ENCODE data around the gene MPZL1.
A peak's percentile ranks its signal among the peaks of the same experiment; 100 is the strongest.
"Not testable (repeated sequence)": the region's sequence is repeated elsewhere in the genome, so short reads cannot be mapped to it uniquely, and the experiment has no call there.

The MPZL1 gene

GRCh38 chr1:167784876-167785550 lies 63.2 kb downstream of the MPZL1 start:
- no peak for DNase-seq

GRCh38 chr1:167786502-167786901 lies 64.7 kb downstream of the MPZL1 start:
- DNase-seq: no peak

- no peak for DNase-seq
Observed at GRCh38 chr1:167789501-167789900, 67.7 kb downstream of the MPZL1 start.

GRCh38 chr1:167790117-167790516 lies 68.3 kb downstream of the MPZL1 start:
- DNase-seq: no peak

GRCh38 chr1:167791281-167792187 lies 69.8 kb downstream of the MPZL1 start:
- no peak for DNase-seq

GRCh38 chr1:167792188-167792565 lies 70.4 kb downstream of the MPZL1 start:
- no peak for DNase-seq

GRCh38 chr1:167794043-167794442 lies 72.3 kb downstream of the MPZL1 start:
- no peak for DNase-seq

GRCh38 chr1:167795810-167796740 lies 74.3 kb downstream of the MPZL1 start:
- DNase-seq: no peak

- no peak for DNase-seq
Observed at GRCh38 chr1:167797015-167797414, 75.2 kb downstream of the MPZL1 start.

GRCh38 chr1:167798952-167799351 lies 77.2 kb downstream of the MPZL1 start:
- no peak for DNase-seq

- DNase-seq: no peak
Observed at GRCh38 chr1:167799747-167800146, 78.0 kb downstream of the MPZL1 start.

- no peak for DNase-seq
Observed at GRCh38 chr1:167800251-167800650, 78.5 kb downstream of the MPZL1 start.

- no peak for DNase-seq
Observed at GRCh38 chr1:167802235-167802634, 80.5 kb downstream of the MPZL1 start.

GRCh38 chr1:167803358-167804207 lies 81.8 kb downstream of the MPZL1 start:
- peak; percentile 79 for DNase-seq

- no peak for DNase-seq
Observed at GRCh38 chr1:167805041-167805556, 83.3 kb downstream of the MPZL1 start.

- DNase-seq: not testable (repeated sequence)
Observed at GRCh38 chr1:167806235-167806634, 84.5 kb downstream of the MPZL1 start.

- DNase-seq: not testable (repeated sequence)
Observed at GRCh38 chr1:167806676-167807075, 84.9 kb downstream of the MPZL1 start.

- DNase-seq: no peak
Observed at GRCh38 chr1:167808104-167808503, 86.3 kb downstream of the MPZL1 start.

- DNase-seq: no peak
Observed at GRCh38 chr1:167808690-167809089, 86.9 kb downstream of the MPZL1 start.

GRCh38 chr1:167812972-167813371 lies 91.2 kb downstream of the MPZL1 start:
- no peak for DNase-seq

GRCh38 chr1:167815650-167816049 lies 93.9 kb downstream of the MPZL1 start:
- DNase-seq: no peak
